ENCODE measurements around the gene NPPA. TPM values are rescaled to one million over a fixed set of nuclear protein-coding genes. Genes with fewer than 3 reads are reported as not detected.

NPPA gene
- total RNA-seq, 1 experiment from 2014 or later: not detected

GRCh38 chr1:11872545-11872944 lies 25.0 kb upstream of the NPPA start:
- Histone ChIP-seq H3K4me3 (replicated peaks in 1 of 2; ENCODE audit: low read depth in 1 of 2, low read length in 2 of 2) (no peak overlapping the region), H4K20me1 (ENCODE audit: insufficient read depth) (no peaks in the 10 kb centered on the region), H3K79me2 (ENCODE audit: insufficient read depth, low read length) (no peaks in the 10 kb centered on the region), H3K4me1 (ENCODE audit: control insufficient read depth in 1 of 2, insufficient read depth in 2 of 2, low read length in 2 of 2) (no peaks in the 10 kb centered on the region), H3K27ac (ENCODE audit: low read depth, low read length) (no peak overlapping the region), H3K9ac (ENCODE audit: low read length) (no peak overlapping the region), H3K9me2 (ENCODE audit: insufficient read depth) (no peaks in the 10 kb centered on the region), H3K9me3 (ENCODE audit: control insufficient read depth in 1 of 2, insufficient read depth in 1 of 2, low read depth in 1 of 2, low read length in 2 of 2) (no peaks in the 10 kb centered on the region), H3K27me3 (ENCODE audit: insufficient read depth, low read length) (no peaks in the 10 kb centered on the region), H3K4me2 (ENCODE audit: low read length) (no peak overlapping the region), H2AFZ (ENCODE audit: low read depth, low read length, poor library complexity, severe bottlenecking) (no peak overlapping the region), H3K36me3 (ENCODE audit: control insufficient read depth in 1 of 2, insufficient read depth in 2 of 2, low read length in 2 of 2) (no peaks in the 10 kb centered on the region)
- CTCF ChIA-PET: no interaction called here
- intact Hi-C loops (cut with micrococcal nuclease): no loop called here
- ATAC-seq: no peak
- no peak for DNase-seq (ENCODE audit: low read depth, low spot score)
- RAD21 ChIA-PET (ENCODE audit: low non-redundant PET in 1 of 2, low total read pairs in 2 of 2, uncharacterized antibody in 2 of 2, unreplicated experiment in 2 of 2): interaction anchor here in 1 of 2 experiments (0.7 kb wide), 1 partner anchor 10 kb away, joined by 3 read pairs; no protein-coding TSS in a partner anchor
- POLR2A ChIA-PET: interaction anchor here (4.2 kb wide), 1 partner anchor 36 kb away, joined by 17 read pairs; no protein-coding TSS in a partner anchor
- no peak for TF ChIP-seq JUND (IDR thresholded peaks at IDR 0.05)
- no peak for TF ChIP-seq POLR2A (IDR thresholded peaks at IDR 0.05; ENCODE audit: borderline replicate concordance, extremely low read depth, insufficient read depth, insufficient read length)
- TF ChIP-seq YY1 (IDR thresholded peaks at IDR 0.05; ENCODE audit: extremely low read depth, insufficient replicate concordance, low read depth, low read length): no peak
- no peak for TF ChIP-seq EGR1 (IDR thresholded peaks at IDR 0.05; ENCODE audit: low read depth)
- BruUV-seq (replicated peaks): no TSS peak

- no TSS peak for BruUV-seq (replicated peaks)
- H3K4me3 ChIP-seq (replicated peaks in 1 of 2; ENCODE audit: low read depth in 1 of 2, low read length in 2 of 2): no peak overlapping the region
- intact Hi-C loops (cut with micrococcal nuclease): no loop called here
- ChIA-PET RAD21 (ENCODE audit: low non-redundant PET in 1 of 2, low total read pairs in 2 of 2, uncharacterized antibody in 2 of 2, unreplicated experiment in 2 of 2) (no interaction called here), POLR2A (interaction anchor here (4.2 kb wide), 1 partner anchor 39 kb away, joined by 17 read pairs; no protein-coding TSS in a partner anchor), CTCF (interaction anchor here (1.6 kb wide), 1 partner anchor 22 kb away, joined by 6 read pairs; no protein-coding TSS in a partner anchor)
- H3K27ac ChIP-seq (ENCODE audit: low read depth, low read length): no peak overlapping the region
- ATAC-seq (no peak), DNase-seq (ENCODE audit: low read depth, low spot score) (no peak)
- no peak overlapping the region for H3K4me2 ChIP-seq (ENCODE audit: low read length)
- H3K4me1 ChIP-seq (ENCODE audit: control insufficient read depth in 1 of 2, insufficient read depth in 2 of 2, low read length in 2 of 2): no peaks in the 10 kb centered on the region
- TF ChIP-seq ZFX (IDR thresholded peaks at IDR 0.05) (no peak), EGR1 (IDR thresholded peaks at IDR 0.05; ENCODE audit: low read depth) (no peak), YY1 (IDR thresholded peaks at IDR 0.05; ENCODE audit: extremely low read depth, insufficient replicate concordance, low read depth, low read length) (no peak), ATF3 (IDR thresholded peaks at IDR 0.05) (no peak), EZH2 (IDR thresholded peaks at IDR 0.05) (no peak), MAX (IDR thresholded peaks at IDR 0.05) (no peak), CBX3 (IDR thresholded peaks at IDR 0.05; ENCODE audit: low read depth) (no peak), ELF1 (IDR thresholded peaks at IDR 0.05; ENCODE audit: borderline replicate concordance, low read depth) (no peak), CTCF (IDR thresholded peaks at IDR 0.05 in 2 of 3, conservative IDR thresholded peaks at IDR 0.05 in 1 of 3; ENCODE audit: borderline replicate concordance in 1 of 3, insufficient read depth in 1 of 3, low read depth in 2 of 3, low read length in 2 of 3) (no peak), POLR2AphosphoS5 (IDR thresholded peaks at IDR 0.05; ENCODE audit: low read depth, low read length) (no peak), SP1 (IDR thresholded peaks at IDR 0.05; ENCODE audit: low read depth) (no peak), TCF7L2 (IDR thresholded peaks at IDR 0.05; ENCODE audit: borderline replicate concordance, extremely low read depth, insufficient read depth, insufficient read length) (no peak), EZH2phosphoT487 (IDR thresholded peaks at IDR 0.05; ENCODE audit: borderline replicate concordance) (no peak)
- H4K20me1 ChIP-seq (ENCODE audit: insufficient read depth): no peaks in the 10 kb centered on the region
- no peaks in the 10 kb centered on the region for H3K27me3 ChIP-seq (ENCODE audit: insufficient read depth, low read length)
- H3K9me3 ChIP-seq (ENCODE audit: control insufficient read depth in 1 of 2, insufficient read depth in 1 of 2, low read depth in 1 of 2, low read length in 2 of 2): no peaks in the 10 kb centered on the region
- no peak overlapping the region for H2AFZ ChIP-seq (ENCODE audit: low read depth, low read length, poor library complexity, severe bottlenecking)
- H3K79me2 ChIP-seq (ENCODE audit: insufficient read depth, low read length): no peaks in the 10 kb centered on the region
- no peak overlapping the region for H3K9ac ChIP-seq (ENCODE audit: low read length)
- no peaks in the 10 kb centered on the region for H3K9me2 ChIP-seq (ENCODE audit: insufficient read depth)
- H3K36me3 ChIP-seq (ENCODE audit: control insufficient read depth in 1 of 2, insufficient read depth in 2 of 2, low read length in 2 of 2): no peaks in the 10 kb centered on the region
These were observed 22.1 kb upstream of the NPPA start for GRCh38 chr1:11869650-11870207.
